Measurements from ENCODE around the gene NR6A1. TPM values are rescaled to one million over a fixed set of nuclear protein-coding genes. Genes with fewer than 3 reads are reported as not detected.

NR6A1 gene
- total and polyA plus RNA-seq, 2 of the 8 experiments (the other 6 are each of a cell fraction or from before 2014, with no cell fraction given): 93.2 to 237 TPM

GRCh38 chr9:124684169-124684568 lies 86.9 kb downstream of the NR6A1 start:
- Histone ChIP-seq H3K56ac (replicated peaks; ENCODE audit: insufficient read length, low read depth, low read length) (no peak overlapping the region), H2BK15ac (ENCODE audit: low read length) (no peak overlapping the region), H3K27ac (ENCODE audit: low read depth, low read length) (no peak overlapping the region), H4K20me1 (replicated peaks in 1 of 2; ENCODE audit: control insufficient read depth in 1 of 2, insufficient read depth in 2 of 2, low read length in 2 of 2) (peaks cover 0 to 4% of the 10 kb centered on the region in 2 experiments), H3K9ac (replicated peaks in 1 of 4; ENCODE audit: extremely low read depth in 1 of 4, low read depth in 3 of 4, low read length in 3 of 4) (no peak overlapping the region), H2BK120ac (replicated peaks; ENCODE audit: low read depth, low read length) (no peak overlapping the region), H3K23me2 (ENCODE audit: low read depth, low read length) (no peaks in the 10 kb centered on the region), H3K79me2 (ENCODE audit: control insufficient read depth in 1 of 2, insufficient read depth in 2 of 2, low read length in 2 of 2) (peaks cover 0 to 48% of the 10 kb centered on the region in 2 experiments; a peak in 2 of 4 replicates), H3K23ac (ENCODE audit: insufficient read length) (no peak overlapping the region), H3K79me1 (ENCODE audit: low read depth, low read length) (no peaks in the 10 kb centered on the region), H4K91ac (replicated peaks; ENCODE audit: insufficient read length, low read length) (no peak overlapping the region), H3K4ac (replicated peaks; ENCODE audit: insufficient read length, low read depth, low read length) (no peak overlapping the region), H4K8ac (ENCODE audit: extremely low read depth, insufficient read depth, low read length) (no peak overlapping the region), H2BK20ac (ENCODE audit: low read length) (no peak overlapping the region), H2BK5ac (ENCODE audit: low read depth, low read length) (no peak overlapping the region), H3K4me2 (ENCODE audit: insufficient read depth in 1 of 2, low read depth in 2 of 2, low read length in 2 of 2) (no peak overlapping the region), H2AK5ac (ENCODE audit: low read depth, low read length) (no peak overlapping the region), H2AFZ (ENCODE audit: low read length) (no peak overlapping the region), H2BK12ac (ENCODE audit: low read depth, low read length) (no peak overlapping the region), H3K14ac (ENCODE audit: insufficient read length) (no peak overlapping the region), H3K9me3 (ENCODE audit: insufficient read depth in 2 of 2, low read depth in 1 of 2, low read length in 1 of 2) (no peaks in the 10 kb centered on the region), H3K4me1 (replicated peaks in 1 of 4; ENCODE audit: control insufficient read depth in 3 of 4, insufficient read depth in 4 of 4, low read length in 3 of 4) (no peaks in the 10 kb centered on the region), H3K36me3 (ENCODE audit: control insufficient read depth in 2 of 4, insufficient read depth in 4 of 4, low read length in 3 of 4) (peaks cover 0 to 7% (median 0%) of the 10 kb centered on the region in 4 experiments; a peak in 4 of 8 replicates), H3K4me3 (ENCODE audit: extremely low read depth in 1 of 4, insufficient read depth in 2 of 4, low read depth in 3 of 4, low read length in 4 of 4) (no peak overlapping the region), H3K27me3 (replicated peaks in 1 of 4; ENCODE audit: control insufficient read depth in 3 of 4, extremely low read depth in 1 of 4, insufficient read depth in 3 of 4, low read length in 3 of 4) (no peaks in the 10 kb centered on the region), H4K5ac (ENCODE audit: insufficient read length, low read depth, low read length) (no peak overlapping the region), H3K18ac (ENCODE audit: extremely low read depth, low read length) (no peak overlapping the region)
- TF ChIP-seq YY1 (IDR thresholded peaks at IDR 0.05; ENCODE audit: low read depth, low read length) (no peak), HDAC2 (IDR thresholded peaks at IDR 0.05; ENCODE audit: borderline replicate concordance in 1 of 2, low read depth in 2 of 2, low read length in 2 of 2) (no peak), SUZ12 (IDR thresholded peaks at IDR 0.05; ENCODE audit: low read length) (no peak), TBP (IDR thresholded peaks at IDR 0.05; ENCODE audit: low read depth, low read length) (no peak), POU5F1 (IDR thresholded peaks at IDR 0.05; ENCODE audit: low read depth, low read length) (no peak), RFX5 (IDR thresholded peaks at IDR 0.05; ENCODE audit: borderline replicate concordance, low read depth, low read length) (no peak), BACH1 (IDR thresholded peaks at IDR 0.05; ENCODE audit: low read length) (no peak), SAP30 (IDR thresholded peaks at IDR 0.05; ENCODE audit: insufficient read depth, insufficient replicate concordance, low read length) (no peak), SRF (IDR thresholded peaks at IDR 0.05; ENCODE audit: low read depth, low read length) (no peak), KDM4A (IDR thresholded peaks at IDR 0.05; ENCODE audit: low read depth, low read length, severe bottlenecking) (no peak), MAFK (IDR thresholded peaks at IDR 0.05; ENCODE audit: low read depth, low read length) (no peak), NRF1 (IDR thresholded peaks at IDR 0.05; ENCODE audit: low read depth, low read length) (no peak)
- TF ChIP-seq, protein P1, sequence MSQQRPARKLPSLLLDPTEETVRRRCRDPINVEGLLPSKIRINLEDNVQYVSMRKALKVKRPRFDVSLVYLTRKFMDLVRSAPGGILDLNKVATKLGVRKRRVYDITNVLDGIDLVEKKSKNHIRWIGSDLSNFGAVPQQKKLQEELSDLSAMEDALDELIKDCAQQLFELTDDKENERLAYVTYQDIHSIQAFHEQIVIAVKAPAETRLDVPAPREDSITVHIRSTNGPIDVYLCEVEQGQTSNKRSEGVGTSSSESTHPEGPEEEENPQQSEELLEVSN (IDR thresholded peaks at IDR 0.05): no peak
- no peak for FAIRE-seq
- POLR2A ChIA-PET (ENCODE audit: partially characterized antibody): interaction anchor here (0.6 kb wide), 1 partner anchor 23 kb away, joined by 3 read pairs; no protein-coding TSS in a partner anchor
- DNase-seq (ENCODE audit: low read depth in 1 of 2, low spot score in 2 of 2): no peak
- CTCF ChIA-PET (ENCODE audit: partially characterized antibody): interaction anchor here (1.1 to 2.2 kb wide), 3 partner anchors 9 to 67 kb away, joined by 3 to 9 read pairs (median 5); no protein-coding TSS in a partner anchor
- WGBS, 2 experiments (ENCODE audit: extremely low coverage in 1 of 2, insufficient coverage in 1 of 2, insufficient read length in 1 of 2, insufficient replicate concordance in 2 of 2, low coverage in 1 of 2, low lambda C conversion rate in 2 of 2, missing lambda C conversion rate in 1 of 2): 100% methylated on average over 1 of the region's 1 CpG; no CpG with 5 or more reads in 1 of the 2 experiments

All from H1 (cell line).